Measurements from ENCODE around the gene PNMA5.

Gene PNMA5

GRCh38 chrX:152958047-152958446 is 35.9 kb downstream of the PNMA5 start:
- DNase-seq (ENCODE audit: insufficient read length, low spot score) (no peak), FAIRE-seq (no peak)
- TF ChIP-seq CTCF (IDR thresholded peaks at IDR 0.05; ENCODE audit: insufficient read depth, missing control alignments), result no peak

- FAIRE-seq (no peak), DNase-seq (ENCODE audit: insufficient read length, low spot score) (no peak)
- TF ChIP-seq CTCF (IDR thresholded peaks at IDR 0.05; ENCODE audit: insufficient read depth, missing control alignments), result no peak
These were observed 43.1 kb downstream of the PNMA5 start for GRCh38 chrX:152950786-152951185.

- DNase-seq (ENCODE audit: insufficient read length, low spot score) (no peak), FAIRE-seq (no peak)
- TF ChIP-seq CTCF (IDR thresholded peaks at IDR 0.05; ENCODE audit: insufficient read depth, missing control alignments), result no peak
These were observed 44.8 kb downstream of the PNMA5 start for GRCh38 chrX:152949114-152949513.

GRCh38 chrX:152946681-152947080 is 47.2 kb downstream of the PNMA5 start:
- no peak for DNase-seq (ENCODE audit: insufficient read length, low spot score)
- TF ChIP-seq CTCF (IDR thresholded peaks at IDR 0.05; ENCODE audit: insufficient read depth, missing control alignments), result no peak
- no peak for FAIRE-seq

- FAIRE-seq (no peak), DNase-seq (ENCODE audit: insufficient read length, low spot score) (no peak)
- TF ChIP-seq CTCF (IDR thresholded peaks at IDR 0.05; ENCODE audit: insufficient read depth, missing control alignments), result no peak
These were observed 48.6 kb downstream of the PNMA5 start for GRCh38 chrX:152945021-152945979.

- no peak for DNase-seq (ENCODE audit: insufficient read length, low spot score)
- no peak for FAIRE-seq
- TF ChIP-seq CTCF (IDR thresholded peaks at IDR 0.05; ENCODE audit: insufficient read depth, missing control alignments), result no peak
These were observed 50.1 kb downstream of the PNMA5 start for GRCh38 chrX:152943826-152944225.

GRCh38 chrX:152942077-152942442 is 51.9 kb downstream of the PNMA5 start:
- DNase-seq (ENCODE audit: insufficient read length, low spot score), result no peak
- TF ChIP-seq CTCF (IDR thresholded peaks at IDR 0.05; ENCODE audit: insufficient read depth, missing control alignments), result no peak
- no peak for FAIRE-seq
